ENCODE measurements around the gene CGNL1. TPM values are rescaled to one million over a fixed set of nuclear protein-coding genes. Genes with fewer than 3 reads are reported as not detected.

The CGNL1 gene
- total and polyA plus RNA-seq, 4 donors = 14.5 to 30.9 (median 19.1) TPM

DNA sequence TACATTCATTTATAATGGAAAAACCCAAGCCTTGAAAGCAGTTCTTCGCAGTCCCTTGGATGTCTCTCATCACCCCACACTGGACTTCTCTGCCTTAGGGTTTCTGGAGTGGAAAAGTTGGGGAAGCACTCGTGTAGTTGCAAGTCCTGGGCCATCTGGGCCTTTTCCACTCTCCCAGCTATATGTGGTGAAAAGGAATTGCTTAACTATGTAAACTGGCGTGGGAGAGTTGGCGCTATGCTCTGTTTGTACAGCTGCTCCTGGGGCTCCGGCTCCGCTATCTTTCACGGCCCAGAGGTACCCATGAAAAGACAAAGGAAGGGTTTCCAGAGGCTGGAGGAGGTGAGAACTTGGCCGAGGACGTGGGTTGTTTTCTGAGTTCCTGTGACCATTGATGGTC, 134.3 kb downstream of the CGNL1 start:
- peak in 1 of 6 donors; percentile 69 for DNase-seq (ENCODE audit: low read depth in 4 of 6, low spot score in 6 of 6)
- WGBS (ENCODE audit: insufficient coverage) = 62% methylated on average over 6 of the region's 9 CpGs
- Histone ChIP-seq H3K36me3 (ENCODE audit: control insufficient read depth, insufficient read depth, low read length) (no peaks in the 10 kb centered on the region), H3K4me3 (ENCODE audit: low read depth, low read length) (no peak overlapping the region), H3K4me1 (ENCODE audit: control insufficient read depth, insufficient read depth, low read length) (peaks cover 10% of the 10 kb centered on the region), H3K27me3 (ENCODE audit: control insufficient read depth, insufficient read depth, low read length) (no peaks in the 10 kb centered on the region), H3K9me3 (ENCODE audit: control insufficient read depth, insufficient read depth, low read length) (no peaks in the 10 kb centered on the region), H3K27ac (ENCODE audit: low read depth, low read length) (peak overlapping the region; percentile 82)

DNA sequence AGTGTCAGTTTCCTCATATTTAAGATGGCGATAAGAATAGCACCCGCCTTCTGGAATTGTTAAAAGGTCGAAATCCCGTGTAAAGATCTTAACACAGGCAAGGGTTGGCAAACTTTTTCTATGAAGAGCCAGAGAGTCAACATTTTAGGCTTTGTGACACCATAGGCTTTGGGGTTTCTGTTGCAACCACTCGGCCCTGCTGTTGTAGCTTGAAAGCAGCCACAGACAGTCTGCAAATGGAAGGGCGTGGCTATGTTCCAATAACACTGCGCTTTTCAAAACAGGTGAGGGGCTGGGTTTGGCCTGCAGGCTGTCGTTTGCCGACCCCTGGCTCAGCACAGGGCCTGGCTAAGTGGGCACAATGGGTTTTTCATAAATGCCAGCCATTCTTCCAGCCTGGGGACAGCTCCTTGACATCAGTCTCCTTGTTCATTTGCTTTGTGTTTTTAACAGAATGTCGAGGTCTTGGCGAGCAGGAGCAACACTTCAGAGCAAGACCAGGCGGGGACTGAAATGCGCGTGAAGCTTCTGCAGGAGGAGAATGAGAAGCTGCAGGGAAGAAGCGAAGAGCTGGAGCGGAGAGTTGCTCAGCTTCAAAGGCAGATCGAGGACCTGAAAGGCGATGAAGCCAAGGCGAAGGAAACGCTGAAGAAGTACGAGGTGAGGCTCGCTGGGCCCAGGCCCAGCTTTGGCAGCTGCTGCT, 140.2 kb downstream of the CGNL1 start:
- peak in 1 of 6 donors; percentile 35 for DNase-seq (ENCODE audit: low read depth in 4 of 6, low spot score in 6 of 6)
- Histone ChIP-seq H3K4me1 (ENCODE audit: control insufficient read depth, insufficient read depth, low read length) (peaks cover 11% of the 10 kb centered on the region), H3K27me3 (ENCODE audit: control insufficient read depth, insufficient read depth, low read length) (no peaks in the 10 kb centered on the region), H3K36me3 (ENCODE audit: control insufficient read depth, insufficient read depth, low read length) (no peaks in the 10 kb centered on the region), H3K4me3 (ENCODE audit: low read depth, low read length) (no peak overlapping the region), H3K9me3 (ENCODE audit: control insufficient read depth, insufficient read depth, low read length) (no peaks in the 10 kb centered on the region), H3K27ac (ENCODE audit: low read depth, low read length) (no peak overlapping the region)
- WGBS (ENCODE audit: insufficient coverage) = 64% methylated on average over 22 of the region's 22 CpGs

DNA sequence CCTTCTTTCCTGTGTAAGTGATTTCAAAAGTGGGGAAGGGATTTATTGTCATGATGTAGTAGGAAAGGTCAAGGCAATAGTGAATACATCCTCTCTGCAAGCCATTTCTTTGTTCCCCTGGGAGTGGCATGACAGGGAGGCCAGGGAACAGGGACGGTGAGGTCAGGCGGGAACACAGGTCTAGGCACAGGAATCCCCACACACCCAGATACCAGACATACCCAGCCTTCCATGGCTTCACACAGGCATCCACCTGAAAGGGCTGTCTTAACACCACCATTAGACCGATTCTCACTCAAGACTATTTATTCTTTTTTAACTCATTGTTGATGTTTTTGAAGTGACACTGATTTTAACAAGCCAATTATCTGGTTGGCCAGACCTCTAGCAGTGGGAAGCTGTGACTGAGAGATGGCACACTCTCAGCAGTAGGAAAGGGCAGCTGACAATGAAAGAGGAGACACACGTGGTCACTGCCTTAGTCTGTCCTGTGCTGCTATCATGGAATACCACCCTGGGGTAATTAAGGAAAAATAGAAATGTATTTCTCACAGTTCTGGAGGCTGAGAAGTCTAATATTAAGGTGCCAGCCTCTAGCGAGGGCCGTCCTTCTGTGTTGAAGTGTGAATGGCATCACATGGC, 140.8 kb downstream of the CGNL1 start:
- Histone ChIP-seq H3K27ac (ENCODE audit: low read depth, low read length) (no peak overlapping the region), H3K36me3 (ENCODE audit: control insufficient read depth, insufficient read depth, low read length) (no peaks in the 10 kb centered on the region), H3K4me3 (ENCODE audit: low read depth, low read length) (no peak overlapping the region), H3K9me3 (ENCODE audit: control insufficient read depth, insufficient read depth, low read length) (no peaks in the 10 kb centered on the region), H3K27me3 (ENCODE audit: control insufficient read depth, insufficient read depth, low read length) (no peaks in the 10 kb centered on the region), H3K4me1 (ENCODE audit: control insufficient read depth, insufficient read depth, low read length) (peaks cover 17% of the 10 kb centered on the region)
- no peak for DNase-seq (ENCODE audit: low read depth in 4 of 6, low spot score in 6 of 6)
- 79% methylated on average over 4 of the region's 6 CpGs for WGBS (ENCODE audit: insufficient coverage)

DNA sequence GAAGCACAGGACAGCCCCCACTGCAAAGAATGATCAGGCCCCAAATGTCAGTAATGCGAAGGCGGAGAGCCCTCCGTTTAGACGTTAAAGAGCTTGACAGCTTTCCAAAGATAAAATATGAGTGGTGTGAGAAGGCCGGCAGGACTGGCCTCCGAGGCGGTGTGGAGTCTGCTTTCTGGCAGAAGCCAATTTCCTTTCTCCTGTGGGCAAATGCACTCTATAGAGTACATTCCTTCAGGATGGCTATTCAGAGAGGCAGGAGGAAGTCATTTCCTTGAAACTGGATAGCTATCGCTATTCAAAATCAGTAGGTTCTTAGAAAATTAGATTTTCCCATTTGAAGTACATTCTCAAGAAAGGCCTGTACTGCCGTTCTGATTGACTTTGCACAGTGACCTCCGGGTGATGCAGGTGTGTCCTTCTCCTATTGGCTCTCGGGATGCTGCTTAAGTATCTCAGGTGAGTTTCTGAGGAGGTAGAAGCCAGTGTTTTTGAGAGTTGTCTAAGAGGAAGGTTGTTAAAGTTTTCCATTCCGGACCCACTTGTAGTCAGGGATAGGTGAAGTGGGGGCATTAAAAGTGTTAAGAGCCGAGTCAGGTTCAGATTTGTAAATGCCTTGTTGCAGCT, 142.6 kb downstream of the CGNL1 start:
- no peak for DNase-seq (ENCODE audit: low read depth in 4 of 6, low spot score in 6 of 6)
- H3K4me3 ChIP-seq (ENCODE audit: low read depth, low read length) = no peak overlapping the region
- peaks cover 21% of the 10 kb centered on the region for H3K4me1 ChIP-seq (ENCODE audit: control insufficient read depth, insufficient read depth, low read length)

DNA sequence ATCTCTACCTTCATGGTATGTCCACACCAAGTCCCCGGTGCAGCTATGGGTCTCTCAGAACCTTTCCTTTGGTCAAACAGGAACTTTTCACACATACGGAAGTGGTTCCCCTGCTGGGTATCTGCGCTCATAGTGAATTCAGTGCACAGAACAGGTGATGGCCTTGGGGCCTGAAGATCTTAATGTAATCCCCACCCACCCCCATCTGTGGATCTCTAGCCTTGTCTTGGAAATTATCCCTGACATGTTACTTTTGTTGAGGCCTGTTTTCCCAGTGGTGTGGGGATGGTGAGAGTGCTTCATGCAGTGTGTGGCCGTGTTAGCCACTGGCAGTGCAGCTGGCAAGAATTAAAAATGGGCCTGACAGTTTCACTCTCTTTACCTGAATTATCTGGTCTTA, 143.5 kb downstream of the CGNL1 start:
- H3K4me1 ChIP-seq (ENCODE audit: control insufficient read depth, insufficient read depth, low read length) = peaks cover 21% of the 10 kb centered on the region
- no peak overlapping the region for H3K27ac ChIP-seq (ENCODE audit: low read depth, low read length)
- H3K9me3 ChIP-seq (ENCODE audit: control insufficient read depth, insufficient read depth, low read length) = no peaks in the 10 kb centered on the region
- no peak overlapping the region for H3K4me3 ChIP-seq (ENCODE audit: low read depth, low read length)
- 96% methylated on average over 3 of the region's 4 CpGs for WGBS (ENCODE audit: insufficient coverage)
- H3K27me3 ChIP-seq (ENCODE audit: control insufficient read depth, insufficient read depth, low read length) = no peaks in the 10 kb centered on the region
- DNase-seq (ENCODE audit: low read depth in 4 of 6, low spot score in 6 of 6) = no peak
- no peaks in the 10 kb centered on the region for H3K36me3 ChIP-seq (ENCODE audit: control insufficient read depth, insufficient read depth, low read length)

More for the DNA sequence above, 142.6 kb downstream of the CGNL1 start:
- Histone ChIP-seq H3K27ac (ENCODE audit: low read depth, low read length) (no peak overlapping the region), H3K27me3 (ENCODE audit: control insufficient read depth, insufficient read depth, low read length) (no peaks in the 10 kb centered on the region), H3K36me3 (ENCODE audit: control insufficient read depth, insufficient read depth, low read length) (no peaks in the 10 kb centered on the region), H3K9me3 (ENCODE audit: control insufficient read depth, insufficient read depth, low read length) (no peaks in the 10 kb centered on the region)
- 95% methylated on average over 5 of the region's 13 CpGs for WGBS (ENCODE audit: insufficient coverage)

DNA sequence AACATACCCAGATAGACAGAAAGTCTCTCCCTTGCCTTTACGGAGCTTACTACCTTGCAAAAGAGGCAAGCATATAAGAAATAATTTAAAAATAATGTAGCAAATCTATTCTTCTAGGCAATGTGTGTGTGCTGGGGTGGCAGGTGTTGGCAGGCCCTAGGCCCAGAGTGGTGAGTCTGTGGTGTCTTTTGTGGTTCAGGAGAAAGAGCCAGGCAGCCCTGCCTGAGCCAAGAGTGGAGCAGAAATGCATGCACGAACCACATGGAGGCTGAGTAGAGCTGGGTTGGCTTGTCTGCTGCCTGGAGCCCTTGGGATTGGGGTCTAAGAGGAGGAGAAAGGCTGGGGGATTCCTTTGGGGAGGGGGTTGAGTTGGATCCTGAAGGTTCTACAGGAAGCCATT, 145.2 kb downstream of the CGNL1 start:
- no peaks in the 10 kb centered on the region for H3K9me3 ChIP-seq (ENCODE audit: control insufficient read depth, insufficient read depth, low read length)
- no peak overlapping the region for H3K4me3 ChIP-seq (ENCODE audit: low read depth, low read length)
- DNase-seq (ENCODE audit: low read depth in 4 of 6, low spot score in 6 of 6) = no peak
- no peaks in the 10 kb centered on the region for H3K27me3 ChIP-seq (ENCODE audit: control insufficient read depth, insufficient read depth, low read length)
- no peak overlapping the region for H3K27ac ChIP-seq (ENCODE audit: low read depth, low read length)
- H3K36me3 ChIP-seq (ENCODE audit: control insufficient read depth, insufficient read depth, low read length) = no peaks in the 10 kb centered on the region
- whole genome bisulfite sequencing (ENCODE audit: insufficient coverage) = 85% methylated on average over 1 of the region's 2 CpGs
- peaks cover 17% of the 10 kb centered on the region for H3K4me1 ChIP-seq (ENCODE audit: control insufficient read depth, insufficient read depth, low read length)

DNA sequence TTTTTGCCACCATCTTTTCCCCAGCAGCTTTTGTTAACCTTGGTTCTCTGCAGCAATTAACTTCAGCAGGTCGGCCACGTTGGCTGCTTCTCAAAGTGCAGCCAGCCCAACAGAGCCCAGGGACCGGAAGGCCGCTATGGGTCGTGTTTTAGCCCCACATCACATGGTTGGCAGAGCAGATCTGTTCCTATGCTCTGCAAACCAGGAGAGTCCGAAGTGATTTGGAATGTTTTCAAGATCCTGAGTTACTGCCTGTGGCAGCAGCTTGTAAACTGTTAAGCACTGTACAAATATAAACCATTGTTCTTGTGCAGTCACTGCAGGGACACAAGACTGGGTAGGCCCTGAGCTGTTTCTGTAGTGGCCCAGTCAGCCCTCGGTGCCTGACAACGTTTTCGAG, 145.8 kb downstream of the CGNL1 start:
- H3K27me3 ChIP-seq (ENCODE audit: control insufficient read depth, insufficient read depth, low read length) = no peaks in the 10 kb centered on the region
- 24% methylated on average over 6 of the region's 9 CpGs for WGBS (ENCODE audit: insufficient coverage)

DNA sequence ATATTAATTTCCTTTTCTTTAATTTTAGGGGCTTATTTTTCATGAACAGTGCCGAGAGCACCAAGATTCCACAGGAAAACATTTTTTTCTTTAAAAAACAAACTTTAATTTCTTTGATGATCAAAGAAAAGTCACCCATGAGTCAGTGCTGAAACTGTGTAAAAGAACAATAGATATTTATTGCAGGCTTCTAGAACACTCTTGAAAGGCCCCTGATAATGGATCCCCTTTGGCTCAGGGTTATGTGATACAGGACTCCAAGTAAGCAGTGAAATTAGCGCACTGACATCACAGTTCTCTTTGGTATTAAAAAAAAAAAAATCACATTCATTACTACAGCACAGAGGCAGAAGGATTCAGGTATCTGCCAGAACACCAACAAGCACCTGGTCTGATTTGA, 149.3 kb downstream of the CGNL1 start:
- DNase-seq (ENCODE audit: low read depth in 4 of 6, low spot score in 6 of 6) = no peak
- Histone ChIP-seq H3K9me3 (ENCODE audit: control insufficient read depth, insufficient read depth, low read length) (no peaks in the 10 kb centered on the region), H3K27ac (ENCODE audit: low read depth, low read length) (no peak overlapping the region), H3K4me3 (ENCODE audit: low read depth, low read length) (no peak overlapping the region), H3K4me1 (ENCODE audit: control insufficient read depth, insufficient read depth, low read length) (peaks cover 14% of the 10 kb centered on the region), H3K36me3 (ENCODE audit: control insufficient read depth, insufficient read depth, low read length) (no peaks in the 10 kb centered on the region), H3K27me3 (ENCODE audit: control insufficient read depth, insufficient read depth, low read length) (no peaks in the 10 kb centered on the region)
- no CpG with 5 or more reads among the region's 2 CpGs for WGBS (ENCODE audit: insufficient coverage)

More for the DNA sequence above, 145.8 kb downstream of the CGNL1 start:
- H3K4me1 ChIP-seq (ENCODE audit: control insufficient read depth, insufficient read depth, low read length) = peaks cover 11% of the 10 kb centered on the region
- no peak overlapping the region for H3K4me3 ChIP-seq (ENCODE audit: low read depth, low read length)
- H3K27ac ChIP-seq (ENCODE audit: low read depth, low read length) = no peak overlapping the region
- no peaks in the 10 kb centered on the region for H3K9me3 ChIP-seq (ENCODE audit: control insufficient read depth, insufficient read depth, low read length)
- no peaks in the 10 kb centered on the region for H3K36me3 ChIP-seq (ENCODE audit: control insufficient read depth, insufficient read depth, low read length)
- DNase-seq (ENCODE audit: low read depth in 4 of 6, low spot score in 6 of 6) = peak in 3 of 6 donors; percentile 26 to 62 (median 49)

DNA sequence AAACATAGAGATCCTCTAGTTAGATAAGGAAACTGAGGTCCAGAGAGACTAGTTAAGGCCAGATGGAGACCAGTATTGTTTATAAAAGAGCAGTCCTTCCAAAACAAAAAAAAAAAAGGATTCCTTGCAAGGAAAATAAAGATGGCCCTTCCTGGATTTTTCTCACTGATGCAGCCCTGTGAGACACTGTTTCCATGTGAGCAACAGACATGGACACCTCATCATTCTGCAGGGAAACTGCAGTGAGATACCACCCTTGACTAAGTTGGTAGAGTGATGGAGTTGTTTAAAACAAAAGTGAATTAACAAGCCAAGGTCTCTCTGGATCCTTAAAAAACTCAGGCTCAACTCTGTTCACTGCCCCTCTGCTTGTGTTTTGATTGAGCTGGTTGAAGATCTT, 149.8 kb downstream of the CGNL1 start:
- H3K27ac ChIP-seq (ENCODE audit: low read depth, low read length) = no peak overlapping the region
- peaks cover 14% of the 10 kb centered on the region for H3K4me1 ChIP-seq (ENCODE audit: control insufficient read depth, insufficient read depth, low read length)
- no peaks in the 10 kb centered on the region for H3K36me3 ChIP-seq (ENCODE audit: control insufficient read depth, insufficient read depth, low read length)
- H3K27me3 ChIP-seq (ENCODE audit: control insufficient read depth, insufficient read depth, low read length) = no peaks in the 10 kb centered on the region
- H3K9me3 ChIP-seq (ENCODE audit: control insufficient read depth, insufficient read depth, low read length) = no peaks in the 10 kb centered on the region
- no peak for DNase-seq (ENCODE audit: low read depth in 4 of 6, low spot score in 6 of 6)
- no peak overlapping the region for H3K4me3 ChIP-seq (ENCODE audit: low read depth, low read length)

DNA sequence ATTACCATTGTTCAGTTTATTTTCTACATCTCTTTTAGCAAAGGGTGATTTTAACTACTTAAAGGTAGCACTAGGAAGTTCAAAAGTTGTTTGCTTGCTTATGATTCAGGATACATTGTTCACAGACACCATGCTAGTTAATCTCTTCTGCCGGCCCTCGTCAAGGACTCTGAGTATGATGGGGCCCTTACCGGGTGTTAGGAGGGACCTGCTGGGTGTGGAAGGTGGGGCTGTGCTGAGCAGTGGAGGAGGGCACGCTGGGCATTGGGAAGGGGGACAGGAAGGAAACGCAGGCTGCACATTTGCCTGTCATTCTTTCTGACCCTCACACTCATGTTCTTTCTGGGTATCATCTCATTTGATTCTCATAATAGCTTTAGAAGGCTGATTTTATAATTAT, 150.3 kb downstream of the CGNL1 start:
- H3K27ac ChIP-seq (ENCODE audit: low read depth, low read length) = no peak overlapping the region
- H3K27me3 ChIP-seq (ENCODE audit: control insufficient read depth, insufficient read depth, low read length) = no peaks in the 10 kb centered on the region
- no peaks in the 10 kb centered on the region for H3K9me3 ChIP-seq (ENCODE audit: control insufficient read depth, insufficient read depth, low read length)
- WGBS (ENCODE audit: insufficient coverage) = 72% methylated on average over 3 of the region's 5 CpGs
- H3K4me1 ChIP-seq (ENCODE audit: control insufficient read depth, insufficient read depth, low read length) = peaks cover 12% of the 10 kb centered on the region
- no peak for DNase-seq (ENCODE audit: low read depth in 4 of 6, low spot score in 6 of 6)
- no peak overlapping the region for H3K4me3 ChIP-seq (ENCODE audit: low read depth, low read length)
- H3K36me3 ChIP-seq (ENCODE audit: control insufficient read depth, insufficient read depth, low read length) = no peaks in the 10 kb centered on the region

All from spinal cord (tissue), 10 donors.